ENCODE data around the gene PLEKHJ1.

DNA sequence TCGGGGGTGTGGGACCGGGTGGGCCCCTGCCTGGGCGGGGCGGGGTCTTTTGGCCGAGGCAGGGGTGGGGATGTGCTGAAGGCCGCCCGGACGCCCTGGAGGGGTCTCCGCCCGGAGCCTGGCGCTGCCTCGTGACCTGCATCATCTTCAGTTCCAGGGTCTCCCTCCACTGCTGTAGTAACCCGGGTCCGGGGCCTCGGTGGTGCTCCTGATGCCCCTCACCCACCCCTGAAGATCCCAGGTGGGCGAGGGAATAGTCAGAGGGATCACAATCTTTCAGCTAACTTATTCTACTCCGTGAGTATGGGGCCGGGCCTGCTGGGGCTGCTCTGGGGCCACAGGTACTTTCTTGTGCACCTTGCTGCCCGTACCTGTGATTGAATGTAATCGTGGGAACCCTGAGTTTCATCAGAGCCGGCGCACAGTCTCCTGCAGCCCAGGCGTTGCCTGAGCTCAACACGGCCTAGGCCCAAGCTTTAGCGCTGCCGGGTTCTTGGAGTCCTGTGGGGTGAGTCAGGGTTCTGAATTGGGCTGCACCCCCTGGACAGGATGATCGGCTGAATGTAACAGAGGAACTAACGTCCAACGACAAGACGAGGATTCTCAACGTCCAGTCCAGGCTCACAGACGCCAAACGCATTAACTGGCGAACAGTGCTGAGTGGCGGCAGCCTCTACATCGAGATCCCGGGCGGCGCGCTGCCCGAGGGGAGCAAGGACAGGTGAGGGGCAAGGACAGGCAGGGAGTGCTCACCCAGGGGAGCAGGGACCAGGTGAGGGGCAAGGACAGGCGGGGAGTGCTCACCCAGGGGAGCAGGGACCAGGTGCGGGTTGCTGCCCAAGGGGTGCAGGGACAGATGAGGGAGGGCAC is 35.3 kb upstream of the PLEKHJ1 start:
- no peak for TF ChIP-seq POLR2A (IDR thresholded peaks at IDR 0.05; ENCODE audit: low read depth)
- TF ChIP-seq POLR2AphosphoS5 (IDR thresholded peaks at IDR 0.05) = no peak
- TF ChIP-seq, protein P1, sequence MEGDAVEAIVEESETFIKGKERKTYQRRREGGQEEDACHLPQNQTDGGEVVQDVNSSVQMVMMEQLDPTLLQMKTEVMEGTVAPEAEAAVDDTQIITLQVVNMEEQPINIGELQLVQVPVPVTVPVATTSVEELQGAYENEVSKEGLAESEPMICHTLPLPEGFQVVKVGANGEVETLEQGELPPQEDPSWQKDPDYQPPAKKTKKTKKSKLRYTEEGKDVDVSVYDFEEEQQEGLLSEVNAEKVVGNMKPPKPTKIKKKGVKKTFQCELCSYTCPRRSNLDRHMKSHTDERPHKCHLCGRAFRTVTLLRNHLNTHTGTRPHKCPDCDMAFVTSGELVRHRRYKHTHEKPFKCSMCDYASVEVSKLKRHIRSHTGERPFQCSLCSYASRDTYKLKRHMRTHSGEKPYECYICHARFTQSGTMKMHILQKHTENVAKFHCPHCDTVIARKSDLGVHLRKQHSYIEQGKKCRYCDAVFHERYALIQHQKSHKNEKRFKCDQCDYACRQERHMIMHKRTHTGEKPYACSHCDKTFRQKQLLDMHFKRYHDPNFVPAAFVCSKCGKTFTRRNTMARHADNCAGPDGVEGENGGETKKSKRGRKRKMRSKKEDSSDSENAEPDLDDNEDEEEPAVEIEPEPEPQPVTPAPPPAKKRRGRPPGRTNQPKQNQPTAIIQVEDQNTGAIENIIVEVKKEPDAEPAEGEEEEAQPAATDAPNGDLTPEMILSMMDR (IDR thresholded peaks at IDR 0.05) = no peak
- TF ChIP-seq EP300 (IDR thresholded peaks at IDR 0.05) = no peak
